ENCODE measurements around the gene ZNF485. TPM values are rescaled to one million over a fixed set of nuclear protein-coding genes. Genes with fewer than 3 reads are reported as not detected.

ZNF485 gene
- 2.2 TPM for polyA plus RNA-seq (2013, experiment 1 of 2)
- 1.4 TPM for polyA plus RNA-seq (2013, experiment 2 of 2)

DNA sequence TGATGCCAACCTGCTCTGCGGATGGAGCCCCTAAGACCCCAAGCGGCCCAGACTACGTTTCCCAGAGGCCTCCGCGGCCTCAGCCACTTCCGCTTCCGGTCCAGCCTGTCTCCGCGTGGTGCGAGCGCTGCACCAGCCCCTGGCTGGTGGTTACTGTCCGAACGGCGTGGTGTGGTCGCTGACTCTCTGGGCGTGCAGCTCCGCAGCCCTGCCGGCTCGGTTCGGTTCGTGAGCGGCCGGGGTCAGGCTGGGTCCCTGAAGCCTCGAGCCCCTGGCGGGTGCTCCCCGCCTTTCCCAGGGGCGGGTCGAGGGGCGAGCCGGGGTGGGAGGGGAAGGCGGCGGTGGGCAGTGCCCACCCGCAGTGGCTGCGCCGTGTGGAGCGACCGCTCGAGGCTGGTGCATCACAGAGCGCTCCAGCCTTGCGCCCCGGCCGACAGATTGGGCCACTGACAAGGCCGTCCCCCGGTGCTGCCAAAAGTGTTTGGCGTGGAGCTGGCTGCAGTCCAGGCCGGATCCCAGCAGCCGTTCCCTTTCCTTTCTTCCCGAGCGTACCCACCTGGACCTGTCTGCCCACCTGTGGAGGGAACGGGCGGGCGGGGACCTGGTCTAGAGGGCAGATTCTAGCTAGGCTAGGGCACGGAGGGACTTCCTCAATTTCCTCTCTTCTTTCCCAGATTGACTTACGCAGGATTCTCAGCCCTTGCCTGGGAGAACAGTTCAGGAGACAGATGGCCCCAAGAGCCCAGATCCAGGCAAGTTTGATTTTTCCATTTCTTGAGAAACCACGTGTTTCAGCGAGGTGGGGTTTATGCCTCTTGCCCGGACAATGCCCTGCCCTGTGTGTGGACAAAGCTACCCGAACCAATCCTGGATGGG is at the start of gene ZNF485:
TSS of gene ZNF485 (plus strand) at position 116 of the 876 bp plus-strand sequence. CDS start at position 729, 613 bp downstream.
- Histone ChIP-seq H3K9me3 (ENCODE audit: control insufficient read depth, low read length) (no peaks in the 10 kb centered on the region), H3K4me1 (ENCODE audit: control insufficient read depth, insufficient read depth, low read length, poor library complexity, severe bottlenecking) (peaks cover 3% of the 10 kb centered on the region), H3K36me3 (ENCODE audit: control insufficient read depth, insufficient read depth, low read length) (peaks cover 16% of the 10 kb centered on the region), H3K27ac (ENCODE audit: low read depth, low read length, severe bottlenecking) (no peak within 1 kb of the TSS), H3K4me3 (ENCODE audit: extremely low read depth, insufficient read depth, low read length, poor library complexity, severe bottlenecking) (peak within 1 kb of the TSS; percentile 64)
- 6% methylated on average over 42 to 56 of the region's 58 CpGs for WGBS, 2 experiments (ENCODE audit: insufficient coverage in 2 of 2)

DNA sequence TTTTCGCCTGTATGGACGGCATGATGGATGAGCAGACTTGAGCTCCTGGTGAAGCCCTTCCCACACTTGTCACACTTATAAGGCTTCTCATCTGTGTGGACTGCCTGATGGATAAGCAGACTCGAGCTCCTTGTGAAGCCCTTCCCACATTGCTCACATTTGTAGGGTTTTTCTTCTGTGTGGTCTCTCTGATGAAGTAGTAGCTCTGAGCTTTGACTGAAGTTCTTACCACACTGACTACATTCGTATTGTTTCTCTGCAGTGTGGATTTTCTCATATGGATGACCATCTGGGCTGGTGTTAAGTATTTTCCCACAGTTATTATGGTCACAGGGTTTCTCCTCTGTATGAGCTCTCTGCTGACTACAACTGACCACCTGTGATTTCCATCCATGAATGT is 49.0 kb upstream of the ZNF485 start:
- Histone ChIP-seq H3K27ac (ENCODE audit: low read depth, low read length, severe bottlenecking) (no peak overlapping the region), H3K4me3 (ENCODE audit: extremely low read depth, insufficient read depth, low read length, poor library complexity, severe bottlenecking) (no peak overlapping the region), H3K36me3 (ENCODE audit: control insufficient read depth, insufficient read depth, low read length) (peaks cover 35% of the 10 kb centered on the region), H3K9me3 (ENCODE audit: control insufficient read depth, low read length) (peaks cover 16% of the 10 kb centered on the region), H3K4me1 (ENCODE audit: control insufficient read depth, insufficient read depth, low read length, poor library complexity, severe bottlenecking) (no peaks in the 10 kb centered on the region)
- WGBS, 2 experiments (ENCODE audit: insufficient coverage in 2 of 2): 86 to 100% methylated on average over 2 of the region's 4 CpGs

DNA sequence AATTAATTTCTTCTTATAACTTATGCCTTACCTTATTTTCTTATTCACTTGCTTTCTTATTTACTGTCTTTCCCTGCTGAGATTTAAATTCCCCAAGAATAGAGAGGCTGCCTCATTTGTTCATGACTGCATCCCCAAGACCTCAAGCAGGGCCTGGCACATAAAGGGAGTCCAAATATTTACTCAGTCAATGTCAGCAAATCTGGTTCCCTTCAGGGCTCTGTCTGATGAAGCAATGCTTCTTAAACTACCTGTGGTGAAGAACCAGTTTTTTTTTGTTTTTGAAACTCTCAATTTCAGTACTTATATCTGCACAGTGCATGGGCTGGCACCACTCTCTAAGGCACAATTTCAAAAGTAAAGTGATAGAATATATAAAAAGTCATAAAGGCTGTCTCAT is 36.6 kb upstream of the ZNF485 start:
- no peak overlapping the region for H3K4me3 ChIP-seq (ENCODE audit: extremely low read depth, insufficient read depth, low read length, poor library complexity, severe bottlenecking)
- no peaks in the 10 kb centered on the region for H3K9me3 ChIP-seq (ENCODE audit: control insufficient read depth, low read length)
- H3K4me1 ChIP-seq (ENCODE audit: control insufficient read depth, insufficient read depth, low read length, poor library complexity, severe bottlenecking): no peaks in the 10 kb centered on the region
- peaks cover 26% of the 10 kb centered on the region for H3K36me3 ChIP-seq (ENCODE audit: control insufficient read depth, insufficient read depth, low read length)
- H3K27ac ChIP-seq (ENCODE audit: low read depth, low read length, severe bottlenecking): no peak overlapping the region

DNA sequence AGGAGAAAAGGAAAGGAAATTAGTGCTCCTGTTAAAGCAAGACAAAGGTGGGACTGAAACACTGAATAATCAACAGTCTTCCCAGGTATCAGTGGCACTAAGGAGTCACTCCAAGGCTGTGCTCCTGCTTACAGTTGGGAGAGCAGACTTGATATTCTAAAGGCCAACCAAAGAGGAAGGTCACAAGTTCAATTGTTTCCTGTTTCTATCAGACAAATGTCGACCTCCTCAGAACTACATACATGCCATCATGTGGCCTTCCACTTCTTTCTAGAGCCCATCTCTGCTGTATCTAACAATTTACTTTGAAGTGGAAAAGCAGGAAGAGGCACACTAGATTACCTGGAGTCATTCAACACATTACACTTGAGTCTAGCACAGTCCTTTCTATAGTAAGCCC is 35.3 kb upstream of the ZNF485 start:
- H3K27ac ChIP-seq (ENCODE audit: low read depth, low read length, severe bottlenecking): no peak overlapping the region
- H3K9me3 ChIP-seq (ENCODE audit: control insufficient read depth, low read length): peaks cover 4% of the 10 kb centered on the region
- no peak overlapping the region for H3K4me3 ChIP-seq (ENCODE audit: extremely low read depth, insufficient read depth, low read length, poor library complexity, severe bottlenecking)
- H3K36me3 ChIP-seq (ENCODE audit: control insufficient read depth, insufficient read depth, low read length): peaks cover 26% of the 10 kb centered on the region
- no CpG with 5 or more reads among the region's 1 CpG for WGBS, 2 experiments (ENCODE audit: insufficient coverage in 2 of 2)
- no peaks in the 10 kb centered on the region for H3K4me1 ChIP-seq (ENCODE audit: control insufficient read depth, insufficient read depth, low read length, poor library complexity, severe bottlenecking)

DNA sequence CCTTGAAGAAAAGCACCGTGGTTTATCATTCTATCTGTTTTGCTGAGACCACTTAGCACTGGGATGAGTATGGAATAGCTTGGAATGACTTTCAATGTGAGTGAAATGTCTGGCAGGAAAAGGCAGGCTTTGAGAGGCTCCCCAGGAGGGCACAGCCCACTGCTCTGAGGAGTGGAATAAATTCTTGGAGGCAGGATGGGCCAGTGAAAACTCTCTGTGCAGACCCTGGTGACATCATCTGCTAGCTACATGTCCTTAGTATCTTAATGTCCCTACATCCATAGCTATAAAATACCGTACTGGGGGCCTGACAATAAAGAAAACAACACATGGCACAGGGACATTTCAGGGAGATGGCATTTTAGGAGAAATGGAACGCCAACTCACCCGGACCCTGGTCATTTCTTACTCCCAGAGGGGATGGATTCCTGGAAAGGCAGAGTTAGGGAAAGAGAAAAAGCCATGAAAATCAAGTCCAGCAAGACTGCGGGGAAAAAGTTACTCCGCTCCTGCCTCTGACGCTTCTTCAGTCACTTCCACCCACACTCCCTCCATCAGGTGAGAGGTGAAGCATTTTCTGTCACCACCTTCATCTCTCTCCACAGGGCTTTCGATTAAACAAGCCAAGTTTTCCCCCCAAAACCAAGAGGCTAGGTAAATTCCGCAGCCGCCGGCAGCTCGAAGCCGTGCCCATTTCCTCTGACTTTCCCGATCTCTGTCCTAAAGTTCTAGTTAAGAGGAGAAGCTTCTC is 32.8 kb upstream of the ZNF485 start:
- peaks cover 4% of the 10 kb centered on the region for H3K9me3 ChIP-seq (ENCODE audit: control insufficient read depth, low read length)
- 55 to 67% methylated on average over 8 to 14 of the region's 14 CpGs for WGBS, 2 experiments (ENCODE audit: insufficient coverage in 2 of 2)
- no peak overlapping the region for H3K27ac ChIP-seq (ENCODE audit: low read depth, low read length, severe bottlenecking)
- H3K36me3 ChIP-seq (ENCODE audit: control insufficient read depth, insufficient read depth, low read length): peaks cover 7% of the 10 kb centered on the region
- peak overlapping the region; percentile 39 for H3K4me3 ChIP-seq (ENCODE audit: extremely low read depth, insufficient read depth, low read length, poor library complexity, severe bottlenecking)
- no peaks in the 10 kb centered on the region for H3K4me1 ChIP-seq (ENCODE audit: control insufficient read depth, insufficient read depth, low read length, poor library complexity, severe bottlenecking)

DNA sequence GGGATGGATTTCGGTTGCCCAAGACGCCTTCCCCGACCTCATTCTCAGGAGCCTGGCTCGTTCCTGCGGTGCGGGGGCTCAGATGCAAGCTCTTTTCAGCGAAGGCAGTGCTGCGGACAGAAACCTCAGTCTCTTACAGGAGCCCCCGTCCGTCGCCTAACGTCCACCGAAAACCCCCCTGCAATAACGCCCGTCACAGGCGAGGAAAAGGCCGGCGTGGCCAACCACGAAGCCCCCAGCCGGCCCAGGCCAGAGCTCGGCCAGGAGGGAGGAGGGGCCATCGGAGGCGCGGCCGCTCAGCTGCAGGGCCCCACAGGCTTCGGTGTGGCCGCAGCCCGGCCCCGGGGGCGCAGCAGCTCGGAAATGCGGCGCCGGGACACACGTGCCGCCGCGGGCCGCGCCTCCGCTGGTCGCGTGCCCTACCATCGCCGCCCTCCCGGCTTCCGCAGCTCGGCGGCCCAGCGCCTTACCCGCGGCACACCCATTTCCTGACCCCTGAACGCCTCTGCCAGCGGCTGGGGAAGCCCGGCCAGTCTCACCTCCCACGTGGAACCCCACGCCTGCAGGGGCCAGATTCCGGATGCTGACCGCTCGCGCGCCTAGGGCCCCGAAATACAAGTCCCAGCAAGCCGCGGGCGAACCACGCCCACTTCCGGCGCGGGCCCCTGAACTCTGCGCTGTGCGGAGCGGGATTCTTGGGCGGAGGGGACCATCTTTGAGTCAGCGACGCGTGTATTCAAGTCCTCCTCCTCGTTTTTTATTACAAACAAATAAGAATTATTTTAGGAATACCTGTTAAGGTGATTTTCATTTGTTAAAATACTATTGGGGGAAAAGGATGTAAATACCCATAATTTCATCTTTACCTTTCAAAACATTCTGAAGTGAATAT is 32.0 kb upstream of the ZNF485 start, which contains the start of gene ZNF239:
TSS of gene ZNF239 (minus strand) at position 616 of the 892 bp plus-strand sequence. CDS start 16,537 bp downstream, outside the sequence.
- H3K4me3 ChIP-seq (ENCODE audit: extremely low read depth, insufficient read depth, low read length, poor library complexity, severe bottlenecking): peak within 1 kb of the TSS; percentile 39
- no peaks in the 10 kb centered on the region for H3K4me1 ChIP-seq (ENCODE audit: control insufficient read depth, insufficient read depth, low read length, poor library complexity, severe bottlenecking)
- WGBS, 2 experiments (ENCODE audit: insufficient coverage in 2 of 2): 5 to 7% methylated on average over 42 to 54 of the region's 78 CpGs
- H3K9me3 ChIP-seq (ENCODE audit: control insufficient read depth, low read length): peaks cover 4% of the 10 kb centered on the region
- H3K27ac ChIP-seq (ENCODE audit: low read depth, low read length, severe bottlenecking): no peak within 1 kb of the TSS
- peaks cover 5% of the 10 kb centered on the region for H3K36me3 ChIP-seq (ENCODE audit: control insufficient read depth, insufficient read depth, low read length)

DNA sequence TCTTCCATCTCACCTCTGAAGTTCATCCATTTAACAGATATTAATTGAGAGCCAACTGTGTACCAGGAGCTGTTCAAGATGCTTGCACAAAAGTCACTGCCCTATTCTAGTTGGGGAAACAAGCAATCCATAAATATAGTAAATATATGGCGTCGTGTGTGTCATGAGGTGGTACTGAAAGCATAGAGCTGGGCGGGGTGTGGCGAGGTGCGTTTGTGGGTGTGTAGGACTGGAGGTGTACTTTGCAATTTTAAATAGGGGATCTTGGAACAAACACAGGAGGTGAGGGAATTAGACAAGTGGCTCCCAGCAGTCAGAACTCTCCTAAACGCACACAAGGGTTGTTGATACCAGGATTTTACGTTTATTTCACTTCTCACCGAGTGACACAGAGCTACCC is 31.3 kb upstream of the ZNF485 start:
- Histone ChIP-seq H3K36me3 (ENCODE audit: control insufficient read depth, insufficient read depth, low read length) (peaks cover 2% of the 10 kb centered on the region), H3K4me1 (ENCODE audit: control insufficient read depth, insufficient read depth, low read length, poor library complexity, severe bottlenecking) (no peaks in the 10 kb centered on the region), H3K9me3 (ENCODE audit: control insufficient read depth, low read length) (peaks cover 4% of the 10 kb centered on the region), H3K27ac (ENCODE audit: low read depth, low read length, severe bottlenecking) (no peak overlapping the region), H3K4me3 (ENCODE audit: extremely low read depth, insufficient read depth, low read length, poor library complexity, severe bottlenecking) (peak overlapping the region; percentile 39)
- WGBS, 2 experiments (ENCODE audit: insufficient coverage in 2 of 2): 83 to 100% methylated on average over 2 to 3 of the region's 8 CpGs

DNA sequence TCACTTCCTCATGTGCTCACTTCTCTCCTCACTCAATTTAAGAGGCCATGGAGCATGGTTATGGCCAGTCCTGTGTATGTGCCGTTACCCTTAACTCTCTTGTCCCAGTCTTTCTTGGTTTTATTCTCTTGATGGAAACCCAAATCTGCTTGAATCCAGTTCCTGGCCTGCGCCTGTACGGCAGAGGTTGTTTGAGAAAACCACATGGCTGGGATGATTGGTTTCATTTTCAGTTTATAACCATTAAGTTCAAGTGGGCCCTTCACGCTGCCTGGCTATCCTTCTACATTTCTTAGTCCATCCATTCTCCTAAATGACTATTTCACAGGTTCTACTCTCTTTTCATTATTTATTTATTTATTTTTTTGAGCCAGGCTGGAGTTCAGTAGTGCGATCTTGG is 30.2 kb upstream of the ZNF485 start:
- no peak overlapping the region for H3K27ac ChIP-seq (ENCODE audit: low read depth, low read length, severe bottlenecking)
- H3K9me3 ChIP-seq (ENCODE audit: control insufficient read depth, low read length): peaks cover 4% of the 10 kb centered on the region
- no peaks in the 10 kb centered on the region for H3K4me1 ChIP-seq (ENCODE audit: control insufficient read depth, insufficient read depth, low read length, poor library complexity, severe bottlenecking)
- WGBS, 2 experiments (ENCODE audit: insufficient coverage in 2 of 2): 93 to 100% methylated on average over 4 to 5 of the region's 5 CpGs
- peaks cover 2% of the 10 kb centered on the region for H3K36me3 ChIP-seq (ENCODE audit: control insufficient read depth, insufficient read depth, low read length)
- no peak overlapping the region for H3K4me3 ChIP-seq (ENCODE audit: extremely low read depth, insufficient read depth, low read length, poor library complexity, severe bottlenecking)

DNA sequence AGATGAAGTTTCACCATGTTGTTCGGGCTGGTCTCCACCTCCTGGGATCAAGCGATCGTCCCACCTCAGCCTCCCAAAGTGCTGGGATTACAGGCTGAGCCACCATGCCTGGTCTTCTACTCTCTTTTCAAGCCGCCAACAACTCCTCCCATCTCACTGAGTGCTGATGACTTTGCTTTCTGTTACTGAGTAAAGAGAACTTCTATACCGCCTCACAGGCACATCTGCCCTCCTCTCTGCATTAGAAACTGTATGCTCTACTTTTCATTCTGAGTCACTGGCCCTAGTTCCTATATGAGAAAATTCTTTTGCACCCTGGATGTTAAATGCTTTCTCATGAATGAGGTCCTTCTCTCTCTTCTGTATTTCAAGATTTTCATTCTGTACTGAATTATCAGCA is 29.7 kb upstream of the ZNF485 start:
- peaks cover 2% of the 10 kb centered on the region for H3K36me3 ChIP-seq (ENCODE audit: control insufficient read depth, insufficient read depth, low read length)
- no peaks in the 10 kb centered on the region for H3K4me1 ChIP-seq (ENCODE audit: control insufficient read depth, insufficient read depth, low read length, poor library complexity, severe bottlenecking)
- 73 to 88% methylated on average over 3 to 4 of the region's 5 CpGs for WGBS, 2 experiments (ENCODE audit: insufficient coverage in 2 of 2)

DNA sequence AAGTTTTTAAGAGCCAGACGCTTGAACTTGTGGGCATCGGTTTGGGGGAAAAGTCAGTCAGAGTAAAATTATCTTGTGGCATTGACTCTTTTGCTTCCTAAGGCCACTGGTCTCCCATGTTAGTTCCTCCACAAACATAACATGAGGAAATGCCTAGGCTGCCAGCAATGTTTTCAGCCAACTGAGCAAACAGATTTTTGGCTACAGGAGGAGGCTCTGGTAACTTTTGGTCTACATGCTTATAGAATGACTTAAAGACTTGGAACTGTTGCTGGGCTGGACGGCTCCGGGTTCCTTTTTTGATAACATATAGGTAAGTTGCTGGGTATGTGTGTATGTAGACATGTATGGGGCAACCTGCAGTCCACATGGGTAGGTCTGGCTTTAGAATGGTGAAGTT is 22.2 kb upstream of the ZNF485 start:
- Histone ChIP-seq H3K4me1 (ENCODE audit: control insufficient read depth, insufficient read depth, low read length, poor library complexity, severe bottlenecking) (peaks cover 5% of the 10 kb centered on the region), H3K27ac (ENCODE audit: low read depth, low read length, severe bottlenecking) (no peak overlapping the region), H3K9me3 (ENCODE audit: control insufficient read depth, low read length) (no peaks in the 10 kb centered on the region), H3K4me3 (ENCODE audit: extremely low read depth, insufficient read depth, low read length, poor library complexity, severe bottlenecking) (no peak overlapping the region), H3K36me3 (ENCODE audit: control insufficient read depth, insufficient read depth, low read length) (no peaks in the 10 kb centered on the region)
- WGBS, 2 experiments (ENCODE audit: insufficient coverage in 2 of 2): 92 to 95% methylated on average over 4 of the region's 4 CpGs

More for the DNA sequence above, 29.7 kb upstream of the ZNF485 start:
- no peak overlapping the region for H3K4me3 ChIP-seq (ENCODE audit: extremely low read depth, insufficient read depth, low read length, poor library complexity, severe bottlenecking)
- peaks cover 4% of the 10 kb centered on the region for H3K9me3 ChIP-seq (ENCODE audit: control insufficient read depth, low read length)
- H3K27ac ChIP-seq (ENCODE audit: low read depth, low read length, severe bottlenecking): no peak overlapping the region
